DOHH2 (cell line): Measurements from ENCODE around the gene KLHL7.

Experiments
- EZH2phosphoT487 ChIP-seq: fragments of 200-600 bp; sonication (generic); IDR thresholded peaks from 2 replicates; pipeline ENCODE4 v1.6.1; 2017; ENCODE audit warnings: borderline replicate concordance, mild to moderate bottlenecking, antibody characterized with exemption, low read length, moderate library complexity, mixed read lengths
- TF ChIP-seq, protein P1 (sequence below): fragments of 200-600 bp; sonication (generic); IDR thresholded peaks from one replicate; pipeline ENCODE4 v1.5.1; 2014; ENCODE audit warnings: antibody characterized with exemption, mild to moderate bottlenecking, low read depth, low read length; ENCODE audit not compliant: poor library complexity, severe bottlenecking

DNA sequence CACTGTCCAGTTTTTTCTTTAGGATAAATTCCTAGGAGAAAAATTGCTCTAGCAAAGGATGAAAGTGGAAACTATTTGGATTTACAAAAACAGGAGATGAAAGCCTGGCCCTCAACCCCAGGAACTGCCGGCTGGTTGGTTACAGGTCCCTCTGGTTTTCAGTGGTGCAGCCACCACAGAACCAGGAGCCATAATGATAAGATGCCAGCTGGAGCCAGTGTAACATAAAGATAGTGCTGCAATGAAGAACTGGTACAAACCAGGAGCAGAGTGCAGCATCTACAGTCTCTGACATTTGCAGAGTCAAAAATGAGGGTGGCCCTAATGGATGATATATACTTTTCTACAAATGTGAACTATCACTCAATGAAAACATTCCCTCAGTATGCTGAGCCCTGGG, 55.9 kb downstream of the KLHL7 start:
- TF ChIP-seq, protein P1, sequence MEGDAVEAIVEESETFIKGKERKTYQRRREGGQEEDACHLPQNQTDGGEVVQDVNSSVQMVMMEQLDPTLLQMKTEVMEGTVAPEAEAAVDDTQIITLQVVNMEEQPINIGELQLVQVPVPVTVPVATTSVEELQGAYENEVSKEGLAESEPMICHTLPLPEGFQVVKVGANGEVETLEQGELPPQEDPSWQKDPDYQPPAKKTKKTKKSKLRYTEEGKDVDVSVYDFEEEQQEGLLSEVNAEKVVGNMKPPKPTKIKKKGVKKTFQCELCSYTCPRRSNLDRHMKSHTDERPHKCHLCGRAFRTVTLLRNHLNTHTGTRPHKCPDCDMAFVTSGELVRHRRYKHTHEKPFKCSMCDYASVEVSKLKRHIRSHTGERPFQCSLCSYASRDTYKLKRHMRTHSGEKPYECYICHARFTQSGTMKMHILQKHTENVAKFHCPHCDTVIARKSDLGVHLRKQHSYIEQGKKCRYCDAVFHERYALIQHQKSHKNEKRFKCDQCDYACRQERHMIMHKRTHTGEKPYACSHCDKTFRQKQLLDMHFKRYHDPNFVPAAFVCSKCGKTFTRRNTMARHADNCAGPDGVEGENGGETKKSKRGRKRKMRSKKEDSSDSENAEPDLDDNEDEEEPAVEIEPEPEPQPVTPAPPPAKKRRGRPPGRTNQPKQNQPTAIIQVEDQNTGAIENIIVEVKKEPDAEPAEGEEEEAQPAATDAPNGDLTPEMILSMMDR: no peak
- no peak for TF ChIP-seq EZH2phosphoT487
